Vagina (tissue), 2 donors: ENCODE data around the gene ZNF823. TPM values are rescaled to one million over a fixed set of nuclear protein-coding genes. Genes with fewer than 3 reads are reported as not detected.

Source experiments
- DNase-seq, 2 donors: peaks; one replicate each; pipeline ENCODE4 v3.0.0-alpha.2; 2017; ENCODE audit errors: extremely low spot score in 2 of 2
- H3K27ac ChIP-seq: fragments of 200-600 bp; sonication (generic); one replicate; pipeline ENCODE4 v1.5.1; 2019
- H3K27me3 ChIP-seq: fragments of 200-600 bp; sonication (generic); one replicate; pipeline ENCODE4 v1.5.1; 2019
- H3K36me3 ChIP-seq, 2 donors: fragments of 200-600 bp; sonication (generic); one replicate each; pipeline ENCODE4 v1.5.1; 2017 to 2019
- H3K4me1 ChIP-seq: fragments of 200-600 bp; sonication (generic); one replicate; pipeline ENCODE4 v1.5.1; 2019
- H3K4me3 ChIP-seq, 2 donors: fragments of 200-600 bp; sonication (generic); 1 replicate in 1 of 2; 2 replicates in 1 of 2; pipeline ENCODE4 v1.5.1; 2016 to 2019
- H3K9me3 ChIP-seq: fragments of 200-600 bp; sonication (generic); one replicate; pipeline ENCODE4 v1.5.1; 2019
- CTCF ChIP-seq, 3 experiments: fragments of 450-650 bp in 2 of 3; fragments of 200-600 bp in 1 of 3; sonication (generic) in 1 of 3; IDR thresholded peaks; one replicate each; pipeline ENCODE4 v1.5.1; 2017 to 2019; ENCODE audit warnings: antibody characterized with exemption in 3 of 3, mild to moderate bottlenecking in 2 of 3, moderate library complexity in 2 of 3
- POLR2A ChIP-seq, 2 donors: fragments of 450-650 bp; IDR thresholded peaks; one replicate each; pipeline ENCODE4 v1.6.1; 2017; ENCODE audit warnings: antibody characterized with exemption in 2 of 2, mild to moderate bottlenecking in 2 of 2, moderate library complexity in 2 of 2
- POLR2AphosphoS5 ChIP-seq, 2 donors: sonication (generic); formaldehyde crosslinking; IDR thresholded peaks; one replicate each; pipeline ENCODE4 v1.9.0; 2017; ENCODE audit warnings: antibody characterized with exemption in 2 of 2, mild to moderate bottlenecking in 2 of 2, low read depth in 1 of 2; ENCODE audit not compliant: insufficient read depth in 1 of 2
- intact Hi-C: fragments of 100-400 bp; cut with DNase I; formaldehyde crosslinking; loops from one replicate; pipeline ENCODE4 v1.15.1; 2023
- total RNA-seq: library from RNA; depleted of rRNA; stranded (reverse); fragments of >200 nt; gene quantifications from one replicate; pipeline ENCODE4 v1.2.3, GENCODE V29; 2016

The ZNF823 gene
- total RNA-seq, 1 donor from 2014 or later = 14.2 TPM

GRCh38 chr19:11737964-11738745, 591 bp downstream of the ZNF823 start:
- Histone ChIP-seq H3K27ac (peak overlapping the region; percentile 91), H3K4me1 (peaks cover 34% of the 10 kb centered on the region), H3K27me3 (no peaks in the 10 kb centered on the region), H3K4me3 (peak overlapping the region; percentile 98 to 99), H3K9me3 (no peaks in the 10 kb centered on the region), H3K36me3 (no peaks in the 10 kb centered on the region)
- DNase-seq = peak in 1 of 2 donors; percentile 87
- TF ChIP-seq CTCF (IDR thresholded peaks at IDR 0.05) (no peak), POLR2AphosphoS5 (IDR thresholded peaks at IDR 0.05; ENCODE audit: insufficient read depth in 1 of 2, low read depth in 1 of 2) (no peak), POLR2A (IDR thresholded peaks at IDR 0.05) (no peak)
- intact Hi-C loops = no loop called here

DNA sequence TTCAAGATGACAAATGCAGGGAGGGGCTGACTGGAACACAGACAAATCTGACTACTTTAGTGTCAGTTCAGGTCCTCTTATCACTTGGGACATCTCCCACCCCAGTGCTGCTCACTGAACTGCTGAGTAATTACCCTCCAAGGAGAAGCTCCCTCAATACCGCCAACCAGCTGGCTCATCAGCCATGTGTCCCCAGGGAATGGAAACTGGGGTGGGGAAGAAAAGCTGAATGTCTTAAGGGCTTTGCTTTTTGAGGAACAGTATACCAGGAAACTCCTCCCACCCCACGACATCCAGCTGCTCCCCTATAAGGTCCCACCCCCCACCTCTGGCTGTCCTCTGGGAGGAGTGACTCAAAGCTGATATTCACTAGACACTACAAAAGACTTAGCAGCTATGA, 2.0 kb downstream of the ZNF823 start:
- Histone ChIP-seq H3K36me3 (no peaks in the 10 kb centered on the region), H3K27ac (no peak overlapping the region), H3K4me1 (peaks cover 34% of the 10 kb centered on the region), H3K4me3 (no peak overlapping the region), H3K9me3 (no peaks in the 10 kb centered on the region), H3K27me3 (no peaks in the 10 kb centered on the region)
- DNase-seq = peak in 1 of 2 donors; percentile 83
- intact Hi-C loops = no loop called here
- TF ChIP-seq POLR2A (IDR thresholded peaks at IDR 0.05) (no peak), CTCF (IDR thresholded peaks at IDR 0.05) (no peak), POLR2AphosphoS5 (IDR thresholded peaks at IDR 0.05; ENCODE audit: insufficient read depth in 1 of 2, low read depth in 1 of 2) (no peak)

GRCh38 chr19:11735375-11735774, 3.4 kb downstream of the ZNF823 start:
- intact Hi-C loops = no loop called here
- TF ChIP-seq POLR2A (IDR thresholded peaks at IDR 0.05) (no peak), POLR2AphosphoS5 (IDR thresholded peaks at IDR 0.05; ENCODE audit: insufficient read depth in 1 of 2, low read depth in 1 of 2) (peak in 1 of 2 donors; percentile 27), CTCF (IDR thresholded peaks at IDR 0.05) (no peak)
- Histone ChIP-seq H3K27ac (no peak overlapping the region), H3K4me1 (peaks cover 34% of the 10 kb centered on the region), H3K4me3 (no peak overlapping the region), H3K27me3 (no peaks in the 10 kb centered on the region), H3K36me3 (no peaks in the 10 kb centered on the region), H3K9me3 (no peaks in the 10 kb centered on the region)
- DNase-seq = no peak

- Histone ChIP-seq H3K4me1 (no peaks in the 10 kb centered on the region), H3K9me3 (no peaks in the 10 kb centered on the region), H3K4me3 (no peak overlapping the region), H3K27me3 (no peaks in the 10 kb centered on the region), H3K36me3 (peaks cover 0 to 15% of the 10 kb centered on the region in 2 donors), H3K27ac (no peak overlapping the region)
- TF ChIP-seq POLR2AphosphoS5 (IDR thresholded peaks at IDR 0.05; ENCODE audit: insufficient read depth in 1 of 2, low read depth in 1 of 2) (peak in 1 of 2 donors; percentile 22), CTCF (IDR thresholded peaks at IDR 0.05) (no peak)
- intact Hi-C loops = no loop called here
- DNase-seq = no peak
These were observed 9.2 kb downstream of the ZNF823 start for GRCh38 chr19:11729586-11729985.

DNA sequence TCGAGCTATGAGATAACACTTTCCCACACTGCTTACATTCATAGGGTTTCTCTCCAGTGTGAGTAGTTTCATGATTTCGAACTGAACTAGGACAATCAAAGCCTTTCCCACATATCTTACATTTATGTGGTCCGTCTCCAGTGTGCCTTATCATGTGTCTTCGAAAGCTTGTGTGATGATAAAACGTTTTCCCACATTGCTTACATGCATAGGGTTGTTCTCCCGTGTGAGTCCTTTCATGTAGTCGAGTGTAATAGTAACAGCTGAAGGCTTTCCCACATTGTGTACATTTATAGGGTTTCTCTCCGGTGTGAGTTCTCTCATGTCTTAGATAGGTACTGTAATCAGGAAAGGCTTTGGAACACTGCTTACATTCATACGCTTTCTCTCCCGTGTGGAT, 16.3 kb downstream of the ZNF823 start:
- H3K4me3 ChIP-seq = no peak overlapping the region
- H3K27ac ChIP-seq = no peak overlapping the region
- intact Hi-C loops = no loop called here
- H3K9me3 ChIP-seq = no peaks in the 10 kb centered on the region
- H3K27me3 ChIP-seq = no peaks in the 10 kb centered on the region
- no peaks in the 10 kb centered on the region for H3K4me1 ChIP-seq
- TF ChIP-seq POLR2AphosphoS5 (IDR thresholded peaks at IDR 0.05; ENCODE audit: insufficient read depth in 1 of 2, low read depth in 1 of 2) (no peak), CTCF (IDR thresholded peaks at IDR 0.05) (no peak), POLR2A (IDR thresholded peaks at IDR 0.05) (no peak)
- no peak for DNase-seq
- peaks cover 18 to 53% of the 10 kb centered on the region in 2 donors for H3K36me3 ChIP-seq
